ENCODE measurements around the gene RPS3A. TPM values are rescaled to one million over a fixed set of nuclear protein-coding genes. Genes with fewer than 3 reads are reported as not detected.
"Not testable (repeated sequence)": the region's sequence is repeated elsewhere in the genome, so short reads cannot be mapped to it uniquely, and the experiment has no call there.

Gene RPS3A
- total RNA-seq, 1 experiment from 2014 or later: 2,446 TPM

- H3K36me3 ChIP-seq (ENCODE audit: control insufficient read depth in 1 of 2, insufficient read depth in 2 of 2, low read length in 2 of 2): no peaks in the 10 kb centered on the region
- RAD21 ChIA-PET (ENCODE audit: low non-redundant PET in 1 of 2, low total read pairs in 2 of 2, uncharacterized antibody in 2 of 2, unreplicated experiment in 2 of 2): no interaction called here
- no peak overlapping the region for H2AFZ ChIP-seq (ENCODE audit: low read depth, low read length, poor library complexity, severe bottlenecking)
- H4K20me1 ChIP-seq (ENCODE audit: insufficient read depth): no peaks in the 10 kb centered on the region
- POLR2A ChIA-PET: no interaction called here
- H3K79me2 ChIP-seq (ENCODE audit: insufficient read depth, low read length): no peaks in the 10 kb centered on the region
- H3K4me1 ChIP-seq (ENCODE audit: control insufficient read depth in 1 of 2, insufficient read depth in 2 of 2, low read length in 2 of 2): no peaks in the 10 kb centered on the region
- no peaks in the 10 kb centered on the region for H3K9me3 ChIP-seq (ENCODE audit: control insufficient read depth in 1 of 2, insufficient read depth in 1 of 2, low read depth in 1 of 2, low read length in 2 of 2)
- no peaks in the 10 kb centered on the region for H3K9me2 ChIP-seq (ENCODE audit: insufficient read depth)
- intact Hi-C loops (cut with micrococcal nuclease): no loop called here
- BruUV-seq (replicated peaks): no TSS peak
- H3K9ac ChIP-seq (ENCODE audit: low read length): no peak overlapping the region
- ATAC-seq: no peak
- TF ChIP-seq ZNF274 (IDR thresholded peaks at IDR 0.05; ENCODE audit: low read depth, low read length) (no peak), SP1 (IDR thresholded peaks at IDR 0.05; ENCODE audit: low read depth) (no peak), SIN3A (IDR thresholded peaks at IDR 0.05; ENCODE audit: low read depth) (no peak), EZH2 (IDR thresholded peaks at IDR 0.05) (no peak), MAX (IDR thresholded peaks at IDR 0.05) (no peak), ATF3 (IDR thresholded peaks at IDR 0.05) (no peak), CTCF (IDR thresholded peaks at IDR 0.05 in 2 of 3, conservative IDR thresholded peaks at IDR 0.05 in 1 of 3; ENCODE audit: borderline replicate concordance in 1 of 3, insufficient read depth in 1 of 3, low read depth in 2 of 3, low read length in 2 of 3) (no peak), YY1 (IDR thresholded peaks at IDR 0.05; ENCODE audit: extremely low read depth, insufficient replicate concordance, low read depth, low read length) (no peak), POLR2A (IDR thresholded peaks at IDR 0.05; ENCODE audit: borderline replicate concordance, extremely low read depth, insufficient read depth, insufficient read length) (no peak), POLR2AphosphoS5 (IDR thresholded peaks at IDR 0.05; ENCODE audit: low read depth, low read length) (no peak), FOSL1 (IDR thresholded peaks at IDR 0.05; ENCODE audit: low read depth) (no peak), RAD21 (IDR thresholded peaks at IDR 0.05; ENCODE audit: low read depth) (no peak), CBX3 (IDR thresholded peaks at IDR 0.05; ENCODE audit: low read depth) (no peak), JUND (IDR thresholded peaks at IDR 0.05) (no peak), ELF1 (IDR thresholded peaks at IDR 0.05; ENCODE audit: borderline replicate concordance, low read depth) (no peak), ZBTB33 (IDR thresholded peaks at IDR 0.05; ENCODE audit: extremely low read depth, insufficient replicate concordance, low read length) (no peak), EZH2phosphoT487 (IDR thresholded peaks at IDR 0.05; ENCODE audit: borderline replicate concordance) (no peak)
- no peak overlapping the region for H3K4me2 ChIP-seq (ENCODE audit: low read length)
- no peak for DNase-seq (ENCODE audit: low read depth, low spot score)
- H3K27ac ChIP-seq (ENCODE audit: low read depth, low read length): no peak overlapping the region
- CTCF ChIA-PET: no interaction called here
- no peak overlapping the region for H3K4me3 ChIP-seq (replicated peaks in 1 of 2; ENCODE audit: low read depth in 1 of 2, low read length in 2 of 2)
- H3K27me3 ChIP-seq (ENCODE audit: insufficient read depth, low read length): no peaks in the 10 kb centered on the region
Measured at GRCh38 chr4:151055539-151055938, 43.9 kb upstream of the RPS3A start.

- H3K79me2 ChIP-seq (ENCODE audit: insufficient read depth, low read length); H3K4me3 ChIP-seq (replicated peaks in 1 of 2; ENCODE audit: low read depth in 1 of 2, low read length in 2 of 2); H4K20me1 ChIP-seq (ENCODE audit: insufficient read depth); H3K9ac ChIP-seq (ENCODE audit: low read length); H3K9me3 ChIP-seq (ENCODE audit: control insufficient read depth in 1 of 2, insufficient read depth in 1 of 2, low read depth in 1 of 2, low read length in 2 of 2); H3K4me1 ChIP-seq (ENCODE audit: control insufficient read depth in 1 of 2, insufficient read depth in 2 of 2, low read length in 2 of 2); RAD21 ChIA-PET (ENCODE audit: low non-redundant PET in 1 of 2, low total read pairs in 2 of 2, uncharacterized antibody in 2 of 2, unreplicated experiment in 2 of 2); H3K9me2 ChIP-seq (ENCODE audit: insufficient read depth); H3K36me3 ChIP-seq (ENCODE audit: control insufficient read depth in 1 of 2, insufficient read depth in 2 of 2, low read length in 2 of 2); H2AFZ ChIP-seq (ENCODE audit: low read depth, low read length, poor library complexity, severe bottlenecking); CTCF ChIA-PET; H3K4me2 ChIP-seq (ENCODE audit: low read length); intact Hi-C loops (cut with micrococcal nuclease); H3K27me3 ChIP-seq (ENCODE audit: insufficient read depth, low read length); DNase-seq (ENCODE audit: low read depth, low spot score); POLR2A ChIA-PET; BruUV-seq (replicated peaks); ATAC-seq; H3K27ac ChIP-seq (ENCODE audit: low read depth, low read length): not testable (repeated sequence)
Measured at GRCh38 chr4:151063143-151063542, 36.3 kb upstream of the RPS3A start.

All from HCT116 (cell line).